Esophagus muscularis mucosa (tissue), 4 donors: Measurements from ENCODE around the gene DIP2B. TPM values are rescaled to one million over a fixed set of nuclear protein-coding genes. Genes with fewer than 3 reads are reported as not detected.

ENCODE experiments used
- DNase-seq: peaks from one replicate; pipeline ENCODE4 v3.0.0-alpha.2; 2017; ENCODE audit errors: extremely low spot score
- H3K27ac ChIP-seq, 4 donors: fragments of 200-600 bp; sonication (generic); replicated peaks in 1 of 4; 1 replicate in 3 of 4; 2 replicates in 1 of 4; pipeline ENCODE4 v1.5.1; 2016 to 2019; ENCODE audit warnings: mild to moderate bottlenecking in 1 of 4
- H3K27me3 ChIP-seq, 4 donors: fragments of 200-600 bp; sonication (generic); one replicate each; pipeline versions ENCODE4 v1.5.1 to v1.6.0; 2016 to 2019
- H3K36me3 ChIP-seq, 4 donors: fragments of 200-600 bp; sonication (generic); one replicate each; pipeline ENCODE4 v1.5.1; 2016 to 2019
- H3K4me1 ChIP-seq, 4 donors: fragments of 200-600 bp; sonication (generic); one replicate each; pipeline ENCODE4 v1.5.1; 2016 to 2019
- H3K4me3 ChIP-seq, 4 donors: fragments of 200-600 bp; sonication (generic); 1 replicate in 2 of 4; 2 replicates in 2 of 4; pipeline ENCODE4 v1.5.1; 2016 to 2019; ENCODE audit warnings: mild to moderate bottlenecking in 4 of 4, moderate library complexity in 1 of 4
- H3K9me3 ChIP-seq, 4 donors: fragments of 200-600 bp; sonication (generic); 1 replicate in 3 of 4; 2 replicates in 1 of 4; pipeline ENCODE4 v1.5.1; 2016 to 2019
- EP300 ChIP-seq: sonication (generic); formaldehyde crosslinking; IDR thresholded peaks from one replicate; pipeline ENCODE4 v1.6.1; 2017; ENCODE audit warnings: antibody characterized with exemption
- POLR2A ChIP-seq: fragments of 450-650 bp; IDR thresholded peaks from one replicate; pipeline ENCODE4 v1.6.1; 2017; ENCODE audit warnings: antibody characterized with exemption, moderate library complexity, mild to moderate bottlenecking, low read depth
- POLR2AphosphoS5 ChIP-seq, 2 donors: sonication (generic); formaldehyde crosslinking; IDR thresholded peaks; one replicate each; pipeline ENCODE4 v1.6.1; 2017; ENCODE audit warnings: antibody characterized with exemption in 2 of 2
- WGBS: methylation state at CpG from one replicate; pipeline ENCODE4 v1.1.5; 2018; 5-methylcytosine and 5-hydroxymethylcytosine counted together
- intact Hi-C: fragments of 100-400 bp; cut with DNase I; formaldehyde crosslinking; loops from one replicate; pipeline ENCODE4 v1.15.1; 2023
- total RNA-seq, 4 donors: library from RNA; depleted of rRNA; stranded (reverse); fragments of >200 nt; gene quantifications; one replicate each; pipeline versions ENCODE4 v1.1.0 to v1.2.1, GENCODE V29; 2016
- TF ChIP-seq, protein P1 (sequence below), 3 experiments: fragments of 200-600 bp in 2 of 3; fragments of 450-650 bp in 1 of 3; sonication (generic) in 2 of 3; IDR thresholded peaks; one replicate each; pipeline ENCODE4 v1.5.1; 2017 to 2019; ENCODE audit warnings: antibody characterized with exemption in 3 of 3, mild to moderate bottlenecking in 2 of 3, moderate library complexity in 1 of 3

DIP2B gene
- total RNA-seq, 4 donors from 2014 or later = 18.7 to 23.0 (median 20.6) TPM

- TF ChIP-seq EP300 (no peak), POLR2A (no peak), POLR2AphosphoS5 (IDR thresholded peaks at IDR 0.05) (no peak)
- TF ChIP-seq, protein P1, sequence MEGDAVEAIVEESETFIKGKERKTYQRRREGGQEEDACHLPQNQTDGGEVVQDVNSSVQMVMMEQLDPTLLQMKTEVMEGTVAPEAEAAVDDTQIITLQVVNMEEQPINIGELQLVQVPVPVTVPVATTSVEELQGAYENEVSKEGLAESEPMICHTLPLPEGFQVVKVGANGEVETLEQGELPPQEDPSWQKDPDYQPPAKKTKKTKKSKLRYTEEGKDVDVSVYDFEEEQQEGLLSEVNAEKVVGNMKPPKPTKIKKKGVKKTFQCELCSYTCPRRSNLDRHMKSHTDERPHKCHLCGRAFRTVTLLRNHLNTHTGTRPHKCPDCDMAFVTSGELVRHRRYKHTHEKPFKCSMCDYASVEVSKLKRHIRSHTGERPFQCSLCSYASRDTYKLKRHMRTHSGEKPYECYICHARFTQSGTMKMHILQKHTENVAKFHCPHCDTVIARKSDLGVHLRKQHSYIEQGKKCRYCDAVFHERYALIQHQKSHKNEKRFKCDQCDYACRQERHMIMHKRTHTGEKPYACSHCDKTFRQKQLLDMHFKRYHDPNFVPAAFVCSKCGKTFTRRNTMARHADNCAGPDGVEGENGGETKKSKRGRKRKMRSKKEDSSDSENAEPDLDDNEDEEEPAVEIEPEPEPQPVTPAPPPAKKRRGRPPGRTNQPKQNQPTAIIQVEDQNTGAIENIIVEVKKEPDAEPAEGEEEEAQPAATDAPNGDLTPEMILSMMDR (IDR thresholded peaks at IDR 0.05) = no peak
- Histone ChIP-seq H3K36me3 (peaks cover 53 to 96% (median 89%) of the 10 kb centered on the region in 4 donors), H3K4me3 (no peak overlapping the region), H3K27me3 (no peaks in the 10 kb centered on the region), H3K27ac (no peak overlapping the region), H3K9me3 (no peaks in the 10 kb centered on the region), H3K4me1 (no peaks in the 10 kb centered on the region)
- intact Hi-C loops = no loop called here
- no peak for DNase-seq
- 87% methylated on average over 9 of the region's 9 CpGs for WGBS
Measured at GRCh38 chr12:50732591-50732990, 227.8 kb downstream of the DIP2B start.

GRCh38 chr12:50733706-50734105 lies 228.9 kb downstream of the DIP2B start:
- intact Hi-C loops = no loop called here

GRCh38 chr12:50734409-50735263 lies 229.9 kb downstream of the DIP2B start:
- 82% methylated on average over 10 of the region's 10 CpGs for WGBS
- H3K4me1 ChIP-seq = no peaks in the 10 kb centered on the region
- no peaks in the 10 kb centered on the region for H3K9me3 ChIP-seq
- no peak for TF ChIP-seq EP300
- TF ChIP-seq, protein P1 (IDR thresholded peaks at IDR 0.05) = peak; percentile 22 to 48 (median 32)
- no peak overlapping the region for H3K4me3 ChIP-seq
- H3K27ac ChIP-seq = no peak overlapping the region
- H3K27me3 ChIP-seq = no peaks in the 10 kb centered on the region
- no peak for DNase-seq
- intact Hi-C loops = no loop called here
- H3K36me3 ChIP-seq = peaks cover 45 to 96% (median 91%) of the 10 kb centered on the region in 4 donors

More at GRCh38 chr12:50733706-50734105, 228.9 kb downstream of the DIP2B start:
- Histone ChIP-seq H3K4me3 (no peak overlapping the region), H3K27ac (no peak overlapping the region), H3K9me3 (no peaks in the 10 kb centered on the region), H3K36me3 (peaks cover 50 to 96% (median 90%) of the 10 kb centered on the region in 4 donors), H3K4me1 (no peaks in the 10 kb centered on the region), H3K27me3 (no peaks in the 10 kb centered on the region)
- TF ChIP-seq POLR2AphosphoS5 (IDR thresholded peaks at IDR 0.05) (no peak), POLR2A (no peak), EP300 (no peak)
- TF ChIP-seq, protein P1 (IDR thresholded peaks at IDR 0.05) = no peak
- DNase-seq = no peak
- WGBS = 87% methylated on average over 3 of the region's 3 CpGs

DNA sequence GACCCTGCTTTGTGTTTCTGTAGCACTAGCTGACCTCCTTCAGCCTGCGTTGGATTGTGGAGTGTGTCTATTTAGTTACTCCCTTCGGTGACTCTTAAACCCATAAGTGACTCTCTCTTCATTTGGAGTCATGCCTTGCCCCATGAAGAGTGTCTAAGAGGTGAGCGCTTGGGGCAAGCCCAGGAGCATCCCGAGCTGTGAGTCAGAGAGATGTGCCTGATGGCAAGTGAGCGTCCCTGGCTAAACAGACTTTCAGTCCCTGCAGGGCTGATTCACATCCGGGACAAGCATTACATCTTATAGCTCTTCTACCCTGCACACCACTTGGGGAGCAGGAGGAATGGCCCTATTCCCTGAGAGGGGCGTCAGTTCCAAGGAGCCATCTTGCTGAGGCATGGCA lies 234.8 kb downstream of the DIP2B start:
- Histone ChIP-seq H3K27me3 (no peaks in the 10 kb centered on the region), H3K27ac (no peak overlapping the region), H3K9me3 (no peaks in the 10 kb centered on the region), H3K36me3 (peaks cover 43 to 100% (median 96%) of the 10 kb centered on the region in 4 donors), H3K4me3 (no peak overlapping the region), H3K4me1 (no peaks in the 10 kb centered on the region)
- DNase-seq = no peak
- whole genome bisulfite sequencing = 86% methylated on average over 5 of the region's 7 CpGs
- intact Hi-C loops = no loop called here
- TF ChIP-seq POLR2AphosphoS5 (IDR thresholded peaks at IDR 0.05) (no peak), EP300 (no peak), POLR2A (no peak)
- TF ChIP-seq, protein P1 (IDR thresholded peaks at IDR 0.05) = no peak
